NOMO-1 treated with dmso at 0.1 percent for 144 hours (cell line): ENCODE results near the gene PVALEF.
"Not testable (repeated sequence)": the region's sequence is repeated elsewhere in the genome, so short reads cannot be mapped to it uniquely, and the experiment has no call there.

Source experiments
- DNase-seq: peaks from one replicate; lab custom pipeline; 2025; ENCODE audit not compliant: unreplicated experiment; lab: John Stamatoyannopoulos, UW

The PVALEF gene

DNA sequence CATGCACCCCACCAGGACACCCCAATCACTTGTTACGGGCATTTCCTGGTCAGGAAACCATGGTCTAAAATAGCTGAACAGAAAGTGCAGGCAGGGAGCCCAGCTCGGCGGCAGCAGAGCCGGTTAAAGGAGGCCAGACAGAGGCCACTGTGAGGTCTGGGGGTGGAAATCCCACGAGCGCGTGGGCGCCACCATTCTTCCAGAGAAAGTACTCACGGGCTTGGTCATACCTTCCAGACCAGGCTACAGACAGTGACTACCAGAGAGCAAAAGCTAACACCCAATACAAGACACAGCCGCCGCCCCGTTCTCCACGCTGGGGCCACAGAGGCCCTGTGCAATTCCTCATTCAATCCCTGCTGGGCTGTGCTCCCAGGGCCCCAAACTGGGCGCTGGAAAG, 45.6 kb downstream of the PVALEF start:
- no peak for DNase-seq

DNA sequence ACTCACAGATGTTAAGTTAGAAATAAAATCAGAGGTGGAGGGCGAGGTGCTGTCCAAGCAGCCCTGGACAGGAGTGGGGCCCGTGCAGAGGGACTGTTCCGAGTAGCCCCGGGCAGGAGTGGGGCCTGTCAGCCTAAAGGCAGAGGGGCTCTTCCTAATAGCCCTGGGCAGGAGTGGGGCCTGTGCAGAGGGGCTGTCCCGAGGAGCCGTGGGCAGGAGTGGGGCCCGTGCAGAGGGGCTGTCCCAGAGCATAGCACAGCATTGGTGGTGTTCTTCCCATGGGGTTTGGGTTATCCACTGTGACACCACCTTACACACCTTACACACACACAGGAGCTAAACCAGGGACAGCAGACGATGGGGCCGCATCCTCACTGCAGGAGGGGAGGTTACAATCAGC, 47.1 kb downstream of the PVALEF start:
- DNase-seq, result no peak

DNA sequence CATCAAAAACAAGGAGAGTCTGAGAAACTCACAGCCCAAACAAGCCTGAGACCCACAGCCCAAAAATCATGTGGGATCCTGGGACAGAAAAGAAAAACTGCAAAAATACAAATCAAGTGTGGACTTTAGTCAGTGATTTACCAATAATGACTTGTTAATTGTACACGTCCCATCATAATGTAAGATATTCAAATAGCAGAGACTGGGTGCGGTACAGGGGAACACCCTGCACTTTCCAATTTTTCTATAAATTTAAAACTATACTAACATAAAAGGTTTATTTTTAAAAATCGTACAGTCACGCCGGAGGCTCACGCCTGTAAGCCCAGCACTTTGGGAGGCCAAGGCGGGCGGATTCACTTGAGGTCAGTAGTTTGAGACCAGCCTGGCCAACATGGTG, 48.7 kb downstream of the PVALEF start:
- no peak for DNase-seq

DNA sequence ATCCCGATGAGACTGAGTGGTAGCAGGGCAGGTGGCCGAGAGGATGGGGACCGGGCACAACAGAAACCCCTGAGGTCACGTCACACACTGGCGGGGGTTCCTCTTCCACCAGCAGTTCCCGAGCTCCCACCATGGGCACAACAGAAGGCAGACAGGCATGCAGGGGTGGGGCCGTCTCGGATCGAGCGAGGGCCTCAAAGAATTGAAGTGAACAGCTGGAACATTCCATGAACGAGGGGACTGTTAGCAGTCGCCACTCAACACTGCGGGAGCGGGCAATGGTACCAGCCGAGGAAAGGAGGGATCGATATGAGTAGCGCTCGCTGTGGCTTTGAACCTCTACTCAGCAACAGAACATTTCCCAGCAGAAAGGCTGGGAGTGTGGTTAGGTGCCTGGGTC, 52.2 kb downstream of the PVALEF start:
- no peak for DNase-seq

DNA sequence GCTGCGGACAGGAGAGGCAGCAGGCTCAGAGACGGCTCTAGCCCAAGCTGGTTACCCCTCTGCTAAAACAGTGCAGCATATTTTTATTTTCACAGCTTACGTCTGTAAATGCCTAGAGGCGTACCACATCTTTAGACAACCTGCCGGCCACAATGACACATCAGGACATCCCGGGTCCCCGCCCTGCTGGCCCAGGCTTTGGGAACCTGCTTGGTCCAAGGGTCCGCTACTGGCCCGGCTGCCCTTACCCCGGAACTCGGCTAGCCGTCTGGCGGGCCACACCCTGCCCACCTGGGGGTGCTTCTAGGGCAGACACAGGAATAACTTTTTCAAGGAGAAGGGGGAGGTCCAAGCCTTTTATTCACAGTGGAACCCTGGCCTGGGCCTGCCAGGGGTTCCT, 53.2 kb downstream of the PVALEF start:
- DNase-seq, result no peak

DNA sequence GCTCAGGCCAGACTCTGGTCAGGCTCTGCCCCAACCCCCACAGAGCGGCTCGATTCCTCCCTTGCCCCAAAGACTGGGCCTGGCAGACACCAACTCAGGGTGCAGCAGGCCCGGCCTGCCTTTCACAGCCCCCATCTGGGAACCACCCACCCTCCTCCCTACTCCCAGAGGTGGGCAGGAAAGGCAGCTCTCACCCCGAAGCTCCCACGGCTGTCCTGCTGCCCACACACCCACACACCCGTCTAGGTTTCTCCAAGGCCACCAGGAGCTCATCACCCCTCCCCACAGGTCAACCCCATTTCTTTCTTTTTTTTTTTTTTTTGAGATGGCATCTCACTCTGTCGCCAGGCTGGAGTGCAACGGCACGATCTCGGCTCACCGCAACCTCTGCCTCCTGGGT, 53.7 kb downstream of the PVALEF start:
- no peak for DNase-seq

DNA sequence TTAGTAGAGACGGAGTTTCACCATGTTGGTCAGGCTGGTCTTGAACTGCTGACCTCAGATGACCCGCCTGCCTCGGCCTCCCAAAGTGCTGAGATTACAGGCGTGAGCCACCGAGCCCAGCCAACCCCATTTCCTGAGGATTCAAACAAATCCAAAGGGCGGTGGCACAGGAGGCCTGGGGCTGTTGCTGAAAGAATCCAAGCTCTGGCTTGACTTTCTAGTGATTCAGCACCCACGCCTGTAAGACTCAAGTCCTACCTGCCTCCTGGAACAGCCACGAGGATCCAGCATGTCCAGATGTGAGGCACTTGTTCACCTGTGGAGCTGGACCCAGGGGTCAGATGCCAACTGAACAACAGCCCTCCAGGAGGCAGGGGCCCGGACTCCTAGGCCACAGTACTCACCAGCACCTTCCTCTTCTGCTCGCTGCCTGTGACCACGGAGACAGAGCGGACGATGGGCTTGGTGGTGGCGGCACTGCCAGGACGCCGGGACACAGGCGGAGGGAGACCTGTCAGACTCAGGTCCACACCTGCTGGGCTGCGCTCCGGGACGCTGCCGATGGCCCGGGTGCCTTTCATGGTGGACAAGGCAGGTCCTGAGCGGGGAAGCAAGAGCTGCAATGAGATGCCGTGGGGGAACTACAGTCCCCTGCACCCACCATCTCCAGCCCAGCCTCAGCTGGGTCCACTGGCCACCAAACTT, 54.3 kb downstream of the PVALEF start:
- no peak for DNase-seq

DNA sequence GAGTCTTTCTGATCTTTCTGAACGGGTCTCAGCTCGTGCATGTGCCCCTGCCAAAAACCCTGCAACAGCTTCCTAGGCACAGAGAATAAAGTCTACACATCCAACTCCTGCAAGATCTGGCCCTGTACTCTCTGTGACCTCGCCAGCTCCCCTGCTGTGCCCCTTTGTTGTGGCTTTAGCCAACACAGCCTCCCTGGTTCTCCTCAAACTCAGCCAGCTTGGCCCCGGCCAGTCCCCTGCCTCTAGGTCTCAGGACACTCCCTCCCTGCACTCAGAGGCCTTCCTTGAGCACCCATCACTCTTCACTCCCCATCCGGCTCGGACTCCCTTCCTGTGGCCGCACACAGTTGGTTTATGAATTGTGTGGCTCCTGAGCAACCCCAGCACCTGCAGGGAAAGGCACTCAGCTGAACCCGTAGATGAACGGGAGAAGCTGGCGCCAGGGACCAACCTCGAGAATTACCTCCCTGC, 56.1 kb downstream of the PVALEF start:
- DNase-seq, result no peak

DNA sequence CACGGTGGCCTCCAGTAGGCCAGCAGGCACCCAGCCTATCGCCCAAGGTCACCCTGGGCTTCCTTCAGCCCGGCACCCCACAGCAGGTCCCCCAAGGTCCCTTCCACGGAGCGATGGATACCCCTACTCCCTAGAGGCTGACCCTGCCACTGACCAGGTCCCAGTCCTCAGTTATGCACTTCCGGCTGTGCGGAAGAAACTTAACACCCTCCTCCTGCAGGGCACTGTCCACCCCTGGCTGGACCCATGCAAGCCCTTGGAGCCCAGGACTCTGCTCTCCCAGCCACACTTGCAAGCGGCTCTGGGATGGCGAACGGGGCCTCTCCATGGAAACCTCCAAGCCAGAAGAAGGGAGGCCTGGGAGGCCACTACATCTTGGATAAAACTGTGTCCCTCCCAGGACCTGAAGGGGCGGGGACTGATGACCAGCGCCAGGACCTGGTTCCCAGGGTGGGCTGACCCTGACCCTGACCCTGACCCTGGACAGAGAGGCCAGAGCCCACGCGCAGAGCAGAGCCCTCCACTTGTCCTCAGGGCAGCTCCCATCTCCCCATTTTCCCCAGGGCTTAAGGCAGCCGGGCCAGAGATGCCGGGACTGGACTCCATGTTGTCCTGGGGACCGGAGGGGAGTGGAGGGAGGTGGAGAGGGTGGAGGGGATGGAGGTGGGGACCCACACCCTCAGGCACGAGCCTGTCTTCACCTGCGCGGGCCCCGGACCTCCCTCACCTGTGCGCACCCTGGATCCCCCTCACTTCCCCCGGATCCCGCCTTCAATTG, 56.7 kb downstream of the PVALEF start:
- DNase-seq, result no peak

DNA sequence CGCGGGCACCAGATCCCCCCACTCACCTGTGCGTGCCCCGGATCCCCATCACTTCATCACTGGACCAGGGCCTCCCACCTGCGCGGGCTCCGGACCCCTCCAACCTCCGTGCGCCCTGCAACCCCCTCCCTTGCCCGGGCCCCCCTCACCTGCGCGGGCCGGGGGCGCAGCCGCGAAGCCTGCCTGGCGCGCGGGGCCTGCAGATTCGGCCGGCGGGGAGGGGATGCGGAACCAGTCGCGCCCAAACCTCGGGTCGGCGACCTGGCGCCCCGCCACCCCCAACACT, 57.3 kb downstream of the PVALEF start:
- no peak for DNase-seq

DNA sequence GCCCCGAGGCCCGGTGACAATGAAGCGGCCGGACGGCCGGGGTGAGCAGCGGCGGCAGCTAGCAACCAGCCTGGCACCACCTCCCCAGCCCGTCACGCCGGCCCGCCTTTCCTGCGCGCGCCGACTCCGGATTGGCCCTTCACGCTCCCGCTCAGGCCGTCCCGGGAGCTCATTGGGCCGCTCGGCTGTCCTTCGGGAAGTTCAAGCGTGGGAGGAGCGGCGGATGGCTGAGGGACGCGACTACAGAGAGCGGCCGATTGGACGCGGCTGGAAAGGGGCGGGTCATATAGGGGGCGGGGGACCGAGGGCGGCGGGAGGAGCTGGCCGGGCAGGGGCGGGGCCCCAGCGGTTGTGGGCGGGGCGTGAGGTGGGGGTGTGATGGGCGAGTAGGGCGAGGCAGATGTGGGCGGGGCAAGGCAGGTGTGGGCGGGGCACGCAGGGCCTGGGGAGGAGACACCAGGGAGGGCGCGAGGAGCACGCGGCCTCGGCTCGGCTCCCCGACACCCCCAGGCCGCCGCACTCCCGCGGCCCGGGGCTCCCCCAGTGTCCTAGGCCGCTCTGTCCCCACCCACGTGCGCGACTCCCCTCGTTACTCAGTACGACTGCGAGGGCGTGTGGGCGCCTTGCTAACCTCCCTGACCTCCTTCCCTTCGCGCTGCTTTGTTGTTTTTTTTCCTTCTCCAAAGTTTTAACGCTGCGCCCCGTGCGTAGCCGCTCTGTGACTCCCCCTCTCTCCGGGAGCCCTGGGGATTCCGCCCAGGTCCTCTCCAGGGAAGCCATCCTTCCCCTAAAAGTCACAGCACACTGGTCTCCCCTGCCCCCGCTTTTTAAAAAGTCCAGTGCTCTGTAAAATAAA, 57.8 kb downstream of the PVALEF start, which contains the start of gene CEP131:
Gene CEP131, minus strand, starts transcription at position 60 of the 856 bp plus-strand sequence. CDS start 2,909 bp downstream, outside the sequence.
- DNase-seq, result peak; percentile 99

DNA sequence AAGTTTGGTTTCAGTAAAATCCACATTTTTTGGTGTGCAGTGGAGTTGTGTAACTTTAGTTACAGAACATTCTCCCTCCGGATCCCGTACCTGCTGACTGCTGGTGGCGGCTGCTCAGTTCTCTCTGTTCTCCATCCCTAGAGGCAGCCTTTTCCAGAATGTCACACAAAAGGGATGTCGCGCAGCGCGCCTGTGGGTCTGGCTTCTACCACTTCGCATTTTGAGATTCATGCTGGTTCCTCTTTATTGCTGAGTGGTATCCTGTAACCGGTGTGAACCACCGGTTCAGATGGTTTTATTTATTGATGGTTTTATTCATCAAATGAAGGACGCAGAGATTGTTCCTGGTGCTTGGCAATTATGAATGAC, 58.4 kb downstream of the PVALEF start:
- DNase-seq, result peak; percentile 52

DNA sequence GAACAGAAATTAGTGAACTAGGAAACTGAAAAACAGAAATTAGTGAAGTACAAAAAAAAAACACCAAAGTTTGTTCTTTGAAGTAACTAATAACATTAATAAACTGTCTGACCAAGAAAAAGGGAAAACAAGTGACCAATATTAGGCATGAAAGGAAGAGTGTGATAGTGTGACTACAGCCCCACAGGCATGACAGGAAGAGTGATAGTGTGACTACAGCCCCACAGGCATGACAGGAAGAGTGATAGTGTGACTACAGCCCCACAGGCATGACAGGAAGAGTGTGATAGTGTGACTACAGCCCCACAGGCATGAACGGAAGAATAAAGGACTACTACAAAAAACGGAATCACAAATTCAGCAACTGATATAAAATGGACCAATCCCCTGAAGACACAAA, 62.3 kb downstream of the PVALEF start:
- DNase-seq, result not testable (repeated sequence)

DNA sequence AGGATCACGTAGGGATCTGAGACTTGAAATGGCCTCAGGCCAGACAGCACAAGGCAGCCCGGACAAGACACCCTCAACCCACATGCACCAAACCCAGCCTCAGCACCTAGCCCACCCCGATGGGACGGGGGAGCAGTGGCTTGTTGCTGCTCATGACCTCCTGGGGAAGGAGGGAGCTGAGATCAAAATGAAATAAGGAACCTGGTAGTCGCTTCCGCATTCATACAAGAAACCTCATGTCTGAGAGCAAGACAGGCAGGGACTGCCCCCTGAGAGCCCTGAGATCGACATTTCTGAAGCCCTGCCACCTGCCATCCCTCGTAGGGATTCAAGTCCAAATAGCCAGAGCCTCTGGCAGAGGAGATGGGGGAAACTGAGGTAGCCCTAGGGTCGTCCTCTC, 63.1 kb downstream of the PVALEF start:
- no peak for DNase-seq

DNA sequence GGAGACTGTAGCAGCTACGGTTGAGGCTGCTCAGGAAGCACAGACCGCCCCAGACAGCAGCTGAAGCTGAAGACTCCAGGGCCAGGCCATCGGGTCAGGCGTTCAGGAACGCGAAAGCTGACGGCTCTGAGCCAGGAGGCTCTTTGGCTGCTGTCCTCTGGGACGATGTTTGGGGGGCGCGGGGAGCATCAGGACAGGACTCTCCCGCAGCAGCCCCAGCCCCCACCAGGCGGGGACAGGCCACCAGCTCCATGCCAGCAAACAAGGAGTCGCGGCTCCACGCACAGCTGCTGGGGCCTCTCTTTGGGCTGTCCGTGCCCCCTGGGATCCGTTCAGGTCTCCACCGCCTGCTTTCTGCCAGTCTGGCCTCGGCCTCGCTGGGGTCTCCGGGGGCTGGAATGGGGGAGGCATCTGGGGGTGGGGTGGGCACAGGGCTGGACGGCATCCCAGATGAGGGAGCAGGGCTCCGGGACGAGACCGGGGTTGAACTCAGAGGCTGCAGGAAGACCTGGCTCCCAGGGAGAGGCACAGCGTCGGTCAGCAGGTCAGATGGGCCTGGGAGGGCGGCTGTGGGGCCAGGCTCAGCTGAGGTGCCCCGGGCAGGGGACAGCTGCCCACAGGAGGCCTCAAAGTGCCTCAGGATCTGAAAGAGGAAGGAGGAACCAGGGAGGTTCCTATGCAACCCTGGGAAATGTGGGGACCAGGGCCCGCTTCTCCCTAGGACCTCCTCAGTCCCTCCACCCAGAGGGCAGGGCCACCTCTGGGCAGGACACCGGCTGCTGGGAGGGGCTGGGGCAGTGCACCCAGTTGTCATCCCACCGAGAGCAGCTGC, 63.7 kb downstream of the PVALEF start:
- DNase-seq, result no peak

DNA sequence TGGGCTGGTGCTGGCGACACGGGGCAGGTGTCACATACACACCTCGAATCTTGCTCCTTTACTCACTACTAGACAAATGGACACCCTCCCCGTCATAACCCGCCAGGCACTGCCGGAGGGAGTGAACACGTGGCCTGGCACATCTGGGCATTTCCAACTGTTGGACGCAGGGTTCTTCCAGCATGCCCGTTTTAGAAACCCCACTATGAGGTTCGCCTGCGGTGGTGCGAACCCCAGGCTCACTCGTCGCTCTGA, 64.3 kb downstream of the PVALEF start:
- no peak for DNase-seq

DNA sequence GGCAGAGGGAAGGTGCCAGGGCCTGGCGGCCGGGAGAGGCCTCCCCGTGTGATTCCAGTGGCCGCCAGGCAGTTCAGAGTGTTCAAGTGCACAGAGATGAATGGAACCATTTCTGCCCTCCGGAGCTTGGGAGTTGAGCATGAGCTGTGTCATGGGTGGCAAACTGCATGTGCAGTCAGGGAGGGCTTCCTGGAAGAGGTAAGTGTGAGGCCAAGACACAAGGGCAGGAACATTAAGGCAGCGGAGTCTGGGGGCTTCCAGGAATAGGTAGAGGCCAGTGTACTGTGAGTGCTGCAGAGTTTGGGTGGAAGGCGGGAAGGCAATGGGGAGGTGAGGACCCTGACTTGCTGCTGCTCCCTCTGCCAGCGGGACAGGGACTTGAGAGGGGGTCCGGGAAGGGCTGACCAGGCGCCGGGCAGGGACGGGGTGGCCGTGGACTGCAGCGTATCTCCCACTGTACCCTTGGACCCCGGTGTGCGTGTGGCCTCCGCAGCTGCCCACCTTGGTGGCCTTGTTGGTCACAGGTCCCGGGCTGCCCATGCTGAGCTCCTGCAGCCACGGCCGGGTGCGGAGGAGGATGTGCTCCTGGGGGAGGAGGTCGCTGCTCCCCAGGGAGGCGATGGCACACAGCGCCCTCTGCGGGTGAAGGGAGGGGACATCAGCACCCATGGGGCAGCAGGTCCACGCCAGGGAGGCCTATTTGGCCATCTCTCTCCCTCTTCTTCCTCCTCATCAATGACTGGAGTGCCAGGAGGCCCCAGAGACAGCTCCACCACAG, 64.9 kb downstream of the PVALEF start:
- DNase-seq, result no peak

DNA sequence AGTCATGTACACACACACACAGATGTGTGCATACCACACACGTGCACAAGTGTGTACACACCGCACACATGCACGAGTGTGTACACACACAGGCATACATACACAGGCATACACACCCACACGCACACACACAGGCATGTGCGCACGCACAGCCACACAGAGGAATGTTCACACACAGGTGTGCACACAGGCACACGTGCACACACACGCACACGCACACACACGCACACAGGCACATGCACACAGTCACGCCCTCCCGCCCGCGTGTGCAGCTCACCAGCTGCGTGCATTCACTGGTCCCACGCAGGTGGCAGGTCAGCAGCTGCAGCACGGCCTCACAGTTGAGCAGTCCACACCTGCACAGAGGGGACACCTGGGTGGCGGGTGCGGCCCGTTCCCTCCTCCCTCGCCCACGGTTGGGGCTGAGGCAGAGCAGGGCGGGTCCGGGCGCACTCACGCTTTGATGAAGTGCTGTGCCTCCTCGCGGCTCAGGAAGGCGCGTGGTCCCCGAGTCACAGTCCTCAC, 65.9 kb downstream of the PVALEF start:
- no peak for DNase-seq

DNA sequence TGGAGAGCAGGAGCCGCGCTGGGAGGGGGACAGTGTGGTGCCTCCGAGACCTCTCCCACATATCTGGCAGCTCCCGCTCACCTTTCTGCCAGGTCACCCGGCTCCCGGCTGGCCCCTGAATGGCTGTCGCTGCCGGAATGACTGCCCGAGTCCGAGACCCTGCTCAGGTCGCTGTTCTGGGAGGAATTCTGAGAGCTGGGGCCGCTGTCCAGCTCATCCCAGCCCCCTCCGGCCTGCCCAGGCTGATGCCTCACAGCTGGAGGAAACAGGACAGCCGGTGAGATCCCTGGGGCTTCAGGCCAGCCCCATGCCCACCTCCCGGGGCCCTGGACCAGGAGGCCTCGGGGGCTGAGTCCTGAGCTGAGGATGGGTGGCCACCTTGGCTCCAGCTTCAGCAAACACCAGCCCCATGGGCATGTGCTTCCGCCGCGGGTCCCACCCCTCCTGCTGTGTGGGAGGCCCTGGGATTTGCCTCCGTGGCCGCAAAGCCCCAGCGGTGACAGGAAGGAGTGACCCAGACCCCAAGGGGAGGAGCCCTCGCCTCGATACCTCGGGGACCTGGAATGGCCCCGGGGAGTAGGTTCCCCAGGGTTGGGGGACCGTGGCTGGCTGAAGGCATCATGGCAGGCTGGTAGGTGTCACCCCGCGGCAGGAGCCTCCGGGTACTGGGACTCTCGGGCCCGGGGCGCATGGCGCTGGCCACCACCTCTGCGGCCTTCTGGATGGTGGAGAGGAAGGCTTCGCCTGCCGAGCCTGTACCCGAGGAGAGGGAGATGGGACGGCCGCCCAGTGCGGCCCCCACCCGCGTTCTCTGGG, 66.7 kb downstream of the PVALEF start:
- DNase-seq, result no peak
